ENCODE data around the gene TCF15.
"Not testable (repeated sequence)": the region's sequence is repeated elsewhere in the genome, so short reads cannot be mapped to it uniquely, and the experiment has no call there.

TCF15 gene

DNA sequence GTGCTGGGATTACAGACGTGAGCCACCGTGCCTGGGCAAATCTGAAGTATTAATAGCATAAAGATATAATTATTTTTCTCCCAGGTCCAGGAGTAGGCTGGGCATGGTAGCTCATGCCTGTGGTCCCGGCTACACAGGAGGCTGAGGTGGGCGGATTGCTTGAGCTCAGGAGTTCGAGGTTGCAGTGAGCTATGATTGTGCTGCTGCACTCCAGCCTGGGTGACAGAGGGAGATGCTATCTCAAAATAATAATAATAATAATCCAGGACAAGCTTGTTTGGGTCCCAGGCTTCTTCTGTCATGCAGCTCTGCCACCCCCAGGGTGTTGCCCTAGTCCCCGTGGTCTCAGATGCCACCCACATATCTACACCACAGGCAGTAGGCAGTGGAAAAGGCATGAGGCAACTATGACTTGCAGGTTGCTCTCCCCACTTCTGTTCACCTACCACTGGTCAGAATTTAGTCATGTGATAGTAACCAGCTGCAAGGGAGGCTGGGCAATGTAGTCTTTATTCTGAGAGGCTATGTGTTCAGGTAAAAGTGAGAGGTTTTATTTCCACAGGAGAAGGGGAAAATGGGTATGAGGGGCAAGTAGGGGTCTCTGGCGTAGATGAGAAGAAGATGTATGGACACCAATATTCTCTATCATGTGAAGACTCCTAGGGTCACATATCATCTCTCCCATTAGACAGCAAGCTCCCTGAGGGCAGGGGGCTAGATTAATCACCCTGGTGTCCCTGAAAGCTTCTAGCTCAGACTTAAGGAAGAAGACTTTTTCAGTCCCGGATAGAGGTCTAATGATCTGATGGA is 25.7 kb downstream of the TCF15 start:
- DNase-seq: peak in 2 of 56 donors; percentile 8

DNA sequence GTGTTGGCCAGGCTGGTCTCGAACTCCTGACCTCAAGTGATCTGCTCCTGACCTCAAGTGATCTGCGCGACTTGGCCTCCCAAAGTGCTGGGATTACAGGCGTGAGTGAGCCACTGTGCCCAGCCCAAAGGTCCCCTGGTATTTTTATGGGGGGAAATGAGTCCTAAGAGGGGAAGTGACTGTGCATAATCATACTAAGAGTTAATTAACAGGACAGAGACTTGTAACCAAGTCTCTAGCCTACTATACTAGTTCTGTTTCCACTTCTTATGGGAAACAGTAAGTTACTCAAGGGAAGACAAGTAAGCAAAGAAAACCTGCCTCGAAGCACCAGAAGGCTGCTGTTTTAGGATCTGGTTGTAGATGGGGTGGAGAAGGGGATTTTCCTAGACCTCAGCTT is 27.9 kb downstream of the TCF15 start:
- DNase-seq: no peak

DNA sequence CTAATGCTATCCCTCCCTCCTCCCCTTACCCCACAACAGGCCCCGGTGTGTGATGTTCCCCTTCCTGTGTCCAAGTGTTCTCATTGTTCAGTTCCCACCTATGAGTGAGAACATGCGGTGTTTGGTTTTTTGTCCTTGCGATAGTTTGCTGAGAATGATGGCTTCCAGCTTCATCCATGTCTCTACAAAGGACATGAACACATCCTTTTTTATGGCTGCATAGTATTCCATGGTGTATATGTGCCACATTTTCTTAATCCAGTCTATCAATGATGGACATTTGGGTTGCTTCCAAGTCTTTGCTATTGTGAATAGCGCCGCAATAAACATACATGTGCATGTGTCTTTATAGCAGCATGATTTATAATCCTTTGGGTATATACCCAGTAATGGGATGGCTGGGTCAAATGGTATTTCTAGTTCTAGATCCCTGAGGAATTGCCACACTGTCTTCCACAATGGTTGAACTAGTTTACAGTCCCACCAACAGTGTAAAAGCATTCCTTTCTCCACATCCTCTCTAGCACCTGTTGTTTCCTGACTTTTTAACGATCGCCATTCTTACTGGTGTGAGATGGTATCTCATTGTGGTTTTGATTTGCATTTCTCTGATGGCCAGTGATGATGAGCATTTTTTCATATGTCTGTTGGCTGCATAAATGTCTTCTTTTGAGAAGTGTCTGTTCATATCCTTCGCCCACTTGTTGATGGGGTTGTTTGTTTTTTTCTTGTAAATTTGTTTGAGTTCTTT is 31.0 kb downstream of the TCF15 start:
- DNase-seq: not testable (repeated sequence)

DNA sequence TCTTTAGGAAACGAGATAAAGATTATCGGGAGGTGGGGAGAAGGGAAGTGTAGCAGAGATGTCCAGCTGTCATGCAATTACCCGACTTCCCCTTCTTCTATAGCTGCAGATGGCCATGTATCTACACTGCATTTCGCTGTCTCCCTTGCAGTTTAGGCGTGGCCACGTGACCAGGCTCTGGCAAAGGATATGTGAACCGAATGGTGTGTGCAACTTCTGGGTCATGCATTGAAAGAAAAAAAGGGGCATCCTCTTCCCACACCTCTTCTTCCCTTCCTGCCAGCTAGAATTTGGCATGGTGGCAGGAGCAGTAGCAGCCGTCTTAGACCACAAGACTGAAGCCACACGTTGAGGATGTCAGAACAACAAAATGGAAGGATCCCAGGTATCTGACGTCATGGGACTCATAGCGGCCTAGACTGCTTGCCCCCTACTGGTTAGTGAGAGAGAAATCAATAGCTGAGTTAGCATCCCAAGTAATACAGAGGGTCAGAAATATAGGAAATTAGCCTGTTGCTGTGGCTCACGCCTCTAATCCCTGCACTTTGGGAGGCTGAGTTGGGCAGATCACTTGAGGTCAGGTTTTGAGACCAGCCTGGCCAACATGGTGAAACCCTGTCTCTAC is 32.8 kb downstream of the TCF15 start:
- no peak for DNase-seq

DNA sequence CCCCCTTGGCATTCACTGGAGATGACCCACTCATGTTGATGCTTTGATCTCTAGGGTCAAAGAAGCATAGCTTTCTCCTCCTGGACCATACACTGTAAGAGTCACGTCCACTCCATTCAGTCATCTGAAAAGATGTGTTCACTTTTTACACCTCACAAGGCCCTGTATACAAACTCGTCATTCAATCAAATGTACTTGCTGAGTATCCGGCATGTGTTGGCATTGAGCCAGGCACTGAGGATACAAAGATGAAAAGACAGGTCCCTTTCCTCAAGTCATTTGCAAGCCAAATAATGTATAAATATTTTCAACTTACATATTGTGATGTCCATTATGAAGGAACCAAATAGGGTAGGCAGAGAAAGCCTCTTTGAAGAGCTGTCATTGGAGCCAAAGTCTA is 34.0 kb downstream of the TCF15 start:
- peak in 2 of 56 donors; percentile 5 to 7 for DNase-seq

DNA sequence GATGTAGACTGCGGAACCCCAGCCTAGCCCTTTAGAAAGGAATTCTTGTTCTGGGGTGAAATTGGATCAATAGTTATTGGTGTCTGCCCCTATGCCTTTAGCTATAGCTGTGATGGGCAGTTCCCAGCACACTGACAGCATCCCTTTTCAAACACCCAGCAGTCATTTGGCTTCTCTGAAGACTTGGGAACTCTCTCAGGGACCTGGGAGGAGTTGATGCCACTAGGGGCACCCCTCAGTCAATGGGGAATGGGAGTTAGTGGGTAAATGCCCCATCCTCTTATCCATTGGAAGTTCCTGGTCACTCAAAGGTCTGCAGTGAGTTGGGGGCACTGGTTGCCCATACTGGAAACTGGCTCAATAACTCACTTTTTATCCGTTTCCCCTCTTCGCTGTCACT is 34.9 kb downstream of the TCF15 start:
- no peak for DNase-seq

DNA sequence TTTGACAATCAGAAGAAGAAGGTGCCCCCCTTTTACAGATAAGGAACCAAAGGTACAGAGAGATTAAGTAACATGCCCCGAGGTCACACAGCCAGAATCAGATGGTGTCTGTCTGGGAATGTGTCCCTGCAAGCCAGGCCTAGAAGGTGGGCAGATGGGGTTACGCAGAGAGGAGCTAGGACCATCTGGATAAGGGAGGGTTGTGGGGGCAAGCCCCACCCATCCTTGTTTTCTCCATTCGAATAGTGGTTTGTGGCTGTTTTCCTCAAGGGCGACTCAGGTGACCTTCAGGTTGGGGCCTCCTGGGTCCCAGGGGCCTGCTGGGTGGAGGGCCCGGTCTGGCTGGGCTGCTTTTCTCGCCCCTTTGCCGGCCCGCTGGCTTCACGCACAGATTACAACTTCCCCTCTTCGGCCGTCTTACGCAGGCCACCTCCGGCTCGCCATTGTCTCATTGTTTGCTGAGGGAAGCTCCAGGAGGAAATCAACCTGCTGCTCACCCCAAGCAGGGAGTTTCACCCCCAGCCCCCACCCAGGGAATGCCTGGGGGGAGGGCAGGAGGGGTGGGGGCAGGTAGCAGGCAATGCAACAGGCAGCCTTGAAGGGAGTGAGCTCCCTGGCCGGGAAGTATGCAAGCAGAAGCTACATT is 35.7 kb downstream of the TCF15 start:
- DNase-seq: no peak

DNA sequence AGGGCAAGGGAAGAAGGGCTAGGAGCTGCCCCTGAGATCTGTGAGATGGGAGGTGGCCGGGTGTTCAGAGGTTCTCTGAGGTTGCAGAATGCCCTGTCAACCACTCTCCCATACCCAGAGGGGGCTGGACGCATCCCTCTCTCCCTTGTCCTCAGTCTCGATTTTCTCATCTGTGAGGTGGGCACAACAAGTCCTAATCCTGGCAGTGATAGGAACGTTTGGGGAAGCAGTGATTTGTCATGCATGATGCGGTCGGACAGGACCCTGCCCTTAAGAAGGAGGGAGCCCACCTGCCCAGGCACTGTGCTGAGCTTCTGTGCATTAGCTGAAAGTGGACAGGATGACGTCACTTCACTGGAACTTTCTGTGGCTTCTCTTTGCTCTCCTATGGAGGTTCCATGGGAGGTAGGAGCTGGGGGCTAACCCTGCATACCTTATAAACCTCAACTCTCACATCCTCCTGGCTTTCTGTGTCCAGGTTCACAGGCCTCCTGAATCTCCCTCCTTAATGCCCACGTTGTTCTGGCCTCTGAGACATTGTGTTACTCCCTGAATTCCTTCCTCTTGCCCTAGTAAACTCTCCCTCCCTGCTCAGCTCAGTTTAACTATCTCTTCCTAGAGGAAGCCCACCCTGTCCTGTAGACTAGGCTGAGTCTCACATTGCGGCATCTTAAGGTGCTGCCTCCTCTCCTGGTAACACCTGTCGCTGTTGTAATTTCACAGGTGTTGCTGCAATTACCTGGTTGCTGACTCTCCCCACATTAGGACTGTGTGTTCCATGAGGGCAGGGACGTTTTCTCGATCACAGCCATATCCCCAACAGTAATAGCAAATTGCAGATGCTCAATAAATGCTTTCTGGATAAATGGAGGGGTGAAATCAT is 36.5 kb downstream of the TCF15 start:
- no peak for DNase-seq

DNA sequence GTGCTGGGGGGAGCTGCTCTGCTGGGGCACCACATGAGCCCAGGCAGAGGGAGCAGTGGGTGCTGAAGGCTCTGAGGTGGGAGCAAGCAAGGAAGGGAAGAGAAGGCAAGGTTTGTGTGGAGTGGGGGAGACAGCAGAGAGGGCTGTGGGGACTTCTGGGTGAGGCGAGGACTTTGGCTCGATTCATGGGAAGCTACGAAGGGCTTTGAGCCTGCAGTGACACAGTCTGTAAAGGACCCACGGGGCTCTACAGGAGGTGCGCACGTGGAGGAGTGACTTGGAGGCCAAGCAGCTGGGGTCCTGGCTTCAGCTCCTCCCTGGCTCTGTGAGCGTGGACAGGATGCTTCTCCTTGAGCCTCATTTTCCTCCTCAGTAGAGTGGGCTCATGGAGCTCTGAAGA is 37.4 kb downstream of the TCF15 start:
- no peak for DNase-seq

DNA sequence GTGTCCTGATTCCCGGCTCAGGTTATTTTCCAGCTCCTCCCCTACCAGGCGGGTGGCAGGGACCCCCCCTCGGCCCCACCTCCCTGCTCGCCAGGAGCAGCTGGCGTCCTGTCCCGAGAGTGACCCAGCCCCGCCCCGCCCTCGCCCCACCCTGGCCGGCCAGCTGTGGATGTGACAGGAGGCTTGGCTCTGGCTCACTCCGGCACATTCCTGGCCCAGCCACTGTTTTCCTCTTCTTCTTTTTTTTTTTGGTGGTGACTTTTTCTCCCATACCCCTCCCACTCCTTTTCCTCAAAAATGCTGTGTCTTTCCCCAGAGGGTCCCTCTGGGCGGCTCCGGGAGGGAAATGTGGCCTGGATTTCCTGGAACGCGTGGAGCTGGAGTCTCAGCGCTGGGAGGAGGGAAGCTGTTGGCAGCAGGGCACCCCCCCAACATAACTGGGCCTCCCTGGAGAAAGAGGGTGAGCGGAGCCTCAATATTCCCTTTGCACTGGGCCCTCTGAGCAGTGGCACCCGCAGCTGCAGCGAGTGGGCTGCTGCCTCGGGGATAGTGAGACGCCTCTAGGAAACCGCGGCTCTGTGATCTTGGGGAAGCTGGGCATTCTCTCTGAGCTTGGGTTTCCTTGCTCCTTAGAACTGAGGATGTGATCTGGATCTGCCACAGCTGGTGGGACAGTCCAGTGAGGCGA is 38.2 kb downstream of the TCF15 start:
- DNase-seq: peak in 1 of 56 donors; percentile 29

DNA sequence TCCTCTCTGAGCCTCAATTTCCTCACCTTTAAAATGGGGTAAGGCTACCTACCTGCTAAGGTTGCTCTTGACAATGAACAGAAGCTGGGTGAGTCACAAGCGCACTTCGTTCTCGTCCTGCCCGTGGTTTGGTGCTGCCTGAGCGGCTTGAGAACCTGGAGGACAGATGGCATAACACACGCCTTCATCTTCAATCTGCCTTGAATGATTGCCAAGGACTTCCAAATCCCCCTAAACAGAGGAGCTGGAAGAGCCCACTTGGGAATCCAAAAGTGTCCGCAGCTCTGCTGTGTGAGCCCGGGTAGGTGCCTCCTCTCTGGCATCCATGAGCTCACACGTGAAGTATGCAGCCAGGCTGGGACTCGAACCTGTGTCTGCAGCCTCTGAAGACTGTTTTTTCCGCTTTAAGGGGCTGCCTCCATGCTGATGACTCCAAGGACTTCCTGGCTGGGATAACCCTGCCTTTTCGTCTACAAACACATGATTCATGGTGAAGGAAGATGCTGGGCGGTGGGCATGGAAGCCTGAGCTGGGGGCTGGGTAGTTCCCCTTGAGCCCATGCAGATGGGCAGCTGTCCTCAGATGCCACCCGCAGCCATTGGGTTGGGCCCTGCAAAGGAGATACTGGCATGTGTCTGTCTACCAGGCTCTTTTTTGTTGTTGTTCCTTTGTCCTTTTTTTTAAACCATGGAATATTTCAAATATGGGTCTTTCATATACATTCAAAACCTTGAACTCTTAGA is 41.3 kb downstream of the TCF15 start:
- no peak for DNase-seq

DNA sequence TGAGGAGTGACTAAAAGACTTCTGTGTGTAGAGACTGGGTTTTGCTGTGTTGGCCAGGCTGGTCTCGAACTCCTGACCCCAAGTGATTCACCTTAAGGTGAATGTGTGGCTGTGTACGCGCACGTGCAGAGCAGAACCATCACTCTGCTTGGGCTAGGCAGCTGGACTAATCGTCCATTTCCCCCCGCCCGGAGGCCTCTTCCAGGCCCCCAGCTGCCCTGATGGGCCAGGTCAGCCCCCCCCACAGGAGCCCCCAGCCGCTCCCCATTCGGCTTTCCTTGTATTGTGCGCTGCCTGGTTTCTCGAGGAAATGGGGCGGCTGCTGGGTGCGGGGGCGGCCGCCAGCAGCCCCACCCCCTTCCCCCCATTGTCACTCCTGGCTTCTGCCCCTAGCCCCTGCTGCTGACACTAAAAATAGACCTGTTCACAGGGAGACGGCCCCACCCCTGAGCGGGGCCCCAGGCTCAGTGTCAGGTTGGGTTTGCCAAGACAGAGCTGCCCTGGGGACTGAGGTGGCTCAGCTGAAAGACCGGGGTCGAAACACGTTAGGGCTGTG is 41.9 kb downstream of the TCF15 start:
- DNase-seq: no peak

DNA sequence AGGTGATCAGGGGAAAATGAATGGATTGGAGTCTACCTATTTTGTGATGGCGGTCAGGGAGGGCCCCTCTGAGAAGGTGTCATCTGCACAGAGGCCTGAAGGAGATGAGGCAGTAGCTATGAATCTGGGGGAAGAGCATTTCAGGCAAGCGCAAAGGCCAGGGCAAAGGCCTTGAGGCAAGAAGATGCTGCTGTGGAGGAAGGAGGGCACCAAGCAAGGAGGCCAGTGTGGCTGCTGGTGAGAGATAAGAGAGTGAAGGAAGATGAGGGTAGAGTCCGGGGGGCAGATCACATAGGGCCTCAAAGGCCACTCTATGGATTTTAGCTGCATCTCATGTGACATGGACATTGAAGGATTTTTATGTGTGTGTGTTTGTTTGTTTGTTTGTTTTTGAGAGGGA is 45.9 kb downstream of the TCF15 start:
- DNase-seq: no peak

DNA sequence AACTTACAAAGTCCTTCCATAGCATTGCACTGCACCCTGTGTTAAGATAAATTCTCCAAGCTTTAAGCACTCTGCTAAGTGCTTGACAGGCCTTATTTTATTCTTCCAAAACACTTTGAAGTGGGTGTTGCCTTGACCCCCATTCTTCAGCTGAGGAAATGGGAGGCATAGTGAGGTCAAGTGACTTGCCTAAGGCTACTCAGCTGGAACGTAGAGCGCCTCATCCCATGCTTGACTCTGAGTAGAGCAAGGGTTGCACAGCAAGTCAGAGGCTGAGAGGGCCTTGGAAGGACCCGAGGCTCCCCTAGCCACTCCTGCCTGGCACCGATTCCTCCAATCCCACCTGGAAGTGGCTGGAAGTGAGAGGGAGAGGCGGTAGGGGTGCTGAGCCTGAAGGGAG is 46.9 kb downstream of the TCF15 start:
- no peak for DNase-seq

DNA sequence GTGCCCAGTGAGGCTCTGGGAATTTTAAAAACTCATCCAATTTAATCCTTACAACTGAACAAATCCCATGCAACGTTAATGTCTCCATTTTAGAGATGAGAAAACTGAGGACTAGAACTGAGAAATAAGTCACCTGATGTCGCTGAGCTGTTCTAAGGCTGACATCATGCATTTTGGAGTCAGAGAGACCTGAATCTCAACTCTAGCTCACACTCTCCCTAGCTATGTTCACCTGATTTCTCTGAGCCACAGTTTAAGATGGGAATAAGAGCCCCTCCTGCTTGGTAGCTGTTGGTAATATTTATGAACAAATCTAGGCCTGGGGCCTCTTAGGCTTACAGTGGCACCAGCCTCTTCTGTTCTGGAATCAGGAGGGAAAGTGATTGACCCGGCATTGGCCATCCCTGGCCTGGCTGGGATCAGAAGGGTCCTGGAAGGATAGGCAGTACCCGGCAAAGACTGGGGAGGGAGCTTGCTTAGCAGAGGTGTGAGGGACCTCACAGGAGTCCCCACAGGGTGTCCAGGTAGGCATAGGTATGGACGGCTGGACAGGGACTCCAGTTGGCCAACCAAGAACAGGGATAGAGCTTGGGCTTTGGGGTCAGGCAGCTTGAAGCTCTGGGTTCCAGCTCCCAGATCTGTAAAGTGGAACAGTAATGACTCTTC is 47.7 kb downstream of the TCF15 start:
- DNase-seq: no peak

DNA sequence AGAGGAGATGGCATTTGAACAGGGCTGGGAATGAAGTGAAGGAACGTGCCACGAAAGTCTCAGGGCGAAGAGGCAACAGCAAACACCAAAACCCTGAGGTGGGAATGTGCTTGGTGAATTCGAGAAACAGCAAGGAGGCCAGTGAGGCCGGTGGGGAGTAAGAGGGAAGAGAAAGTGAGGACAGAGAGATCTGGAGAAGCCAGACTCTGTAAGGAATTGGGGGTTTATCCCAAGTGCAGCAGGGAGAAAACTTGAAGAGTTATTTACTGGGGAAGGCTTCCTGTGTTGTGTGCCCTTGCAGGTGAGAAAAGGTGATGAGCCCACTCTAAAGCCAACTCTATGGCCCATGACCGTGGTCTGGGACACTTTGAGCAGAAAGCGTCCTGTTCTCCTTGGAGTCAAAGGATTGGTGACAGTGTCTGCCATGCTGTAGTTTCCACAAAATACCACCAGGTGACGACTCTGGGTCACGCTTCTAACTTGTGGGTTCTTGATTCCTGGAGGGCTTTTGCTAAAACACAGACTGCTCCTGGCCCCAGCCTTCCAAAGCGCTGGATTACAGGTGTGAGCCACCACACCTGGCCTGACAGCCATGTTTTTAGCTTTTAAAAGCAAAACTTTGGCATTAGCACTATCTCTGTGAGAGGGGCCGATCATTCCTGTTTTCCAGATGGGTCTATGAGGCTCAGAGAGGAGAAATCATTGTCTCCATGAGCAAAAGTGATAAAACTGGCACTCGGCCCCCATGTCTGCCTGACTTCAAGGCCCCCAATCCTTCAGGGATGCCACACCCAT is 48.5 kb downstream of the TCF15 start:
- peak in 49 of 56 donors; percentile 2 to 81 (median 29) for DNase-seq

DNA sequence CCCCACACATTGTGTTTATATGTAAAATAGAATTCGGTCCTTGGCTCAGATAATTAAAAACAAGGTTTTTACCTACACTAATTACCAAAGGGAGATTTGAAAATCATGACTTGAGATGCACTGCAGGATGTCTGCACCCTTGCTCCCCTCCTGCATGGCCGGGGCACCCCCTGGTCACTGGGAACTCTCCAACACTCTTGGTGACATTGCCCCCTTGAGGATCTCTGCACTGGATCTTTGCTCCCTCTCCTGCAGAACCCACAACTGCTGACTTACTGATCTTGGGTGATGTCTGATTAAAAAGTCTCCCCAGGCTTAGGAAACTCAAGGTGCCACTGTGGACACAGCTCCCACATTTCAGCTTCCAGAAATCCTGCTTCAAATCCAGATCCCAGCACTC is 49.4 kb downstream of the TCF15 start:
- DNase-seq: no peak

DNA sequence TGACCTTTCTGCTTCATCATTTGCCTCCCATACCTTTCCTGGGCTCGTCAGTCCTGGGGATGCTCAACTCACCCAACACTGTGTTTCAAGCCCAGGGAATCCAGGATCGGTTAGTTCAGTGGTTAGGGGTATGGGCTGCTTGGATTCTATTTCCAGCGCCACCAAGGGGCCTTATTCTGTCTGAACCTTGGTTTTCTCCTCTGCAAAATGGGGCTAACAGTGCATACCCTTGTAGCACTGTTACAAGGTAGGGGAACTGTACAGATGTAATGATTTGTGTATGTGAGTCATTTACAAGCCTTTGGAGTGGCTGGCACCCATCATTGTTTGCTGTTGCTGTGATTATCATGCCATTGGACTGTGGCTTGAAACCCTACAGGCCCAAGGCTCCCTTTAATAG is 52.0 kb downstream of the TCF15 start:
- no peak for DNase-seq

Measured in amygdala (tissue), 56 donors.